ENCODE data around the gene APOL6.

Gene APOL6

GRCh38 chr22:35631597-35631996, 16.6 kb upstream of the APOL6 start:
- TF ChIP-seq, protein P1, sequence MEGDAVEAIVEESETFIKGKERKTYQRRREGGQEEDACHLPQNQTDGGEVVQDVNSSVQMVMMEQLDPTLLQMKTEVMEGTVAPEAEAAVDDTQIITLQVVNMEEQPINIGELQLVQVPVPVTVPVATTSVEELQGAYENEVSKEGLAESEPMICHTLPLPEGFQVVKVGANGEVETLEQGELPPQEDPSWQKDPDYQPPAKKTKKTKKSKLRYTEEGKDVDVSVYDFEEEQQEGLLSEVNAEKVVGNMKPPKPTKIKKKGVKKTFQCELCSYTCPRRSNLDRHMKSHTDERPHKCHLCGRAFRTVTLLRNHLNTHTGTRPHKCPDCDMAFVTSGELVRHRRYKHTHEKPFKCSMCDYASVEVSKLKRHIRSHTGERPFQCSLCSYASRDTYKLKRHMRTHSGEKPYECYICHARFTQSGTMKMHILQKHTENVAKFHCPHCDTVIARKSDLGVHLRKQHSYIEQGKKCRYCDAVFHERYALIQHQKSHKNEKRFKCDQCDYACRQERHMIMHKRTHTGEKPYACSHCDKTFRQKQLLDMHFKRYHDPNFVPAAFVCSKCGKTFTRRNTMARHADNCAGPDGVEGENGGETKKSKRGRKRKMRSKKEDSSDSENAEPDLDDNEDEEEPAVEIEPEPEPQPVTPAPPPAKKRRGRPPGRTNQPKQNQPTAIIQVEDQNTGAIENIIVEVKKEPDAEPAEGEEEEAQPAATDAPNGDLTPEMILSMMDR (IDR thresholded peaks at IDR 0.05; ENCODE audit: insufficient read depth, missing control alignments), result peak; percentile 62
- DNase-seq (ENCODE audit: insufficient read length, low spot score), result no peak

GRCh38 chr22:35632935-35633334, 15.3 kb upstream of the APOL6 start:
- no peak for DNase-seq (ENCODE audit: insufficient read length, low spot score)
- FAIRE-seq, result no peak
- TF ChIP-seq, protein P1 (IDR thresholded peaks at IDR 0.05; ENCODE audit: insufficient read depth, missing control alignments), result no peak

More at GRCh38 chr22:35631597-35631996, 16.6 kb upstream of the APOL6 start:
- FAIRE-seq, result no peak

- FAIRE-seq (no peak), DNase-seq (ENCODE audit: insufficient read length, low spot score) (no peak)
- TF ChIP-seq, protein P1 (IDR thresholded peaks at IDR 0.05; ENCODE audit: insufficient read depth, missing control alignments), result no peak
These were observed 14.7 kb upstream of the APOL6 start for GRCh38 chr22:35633520-35633919.

DNA sequence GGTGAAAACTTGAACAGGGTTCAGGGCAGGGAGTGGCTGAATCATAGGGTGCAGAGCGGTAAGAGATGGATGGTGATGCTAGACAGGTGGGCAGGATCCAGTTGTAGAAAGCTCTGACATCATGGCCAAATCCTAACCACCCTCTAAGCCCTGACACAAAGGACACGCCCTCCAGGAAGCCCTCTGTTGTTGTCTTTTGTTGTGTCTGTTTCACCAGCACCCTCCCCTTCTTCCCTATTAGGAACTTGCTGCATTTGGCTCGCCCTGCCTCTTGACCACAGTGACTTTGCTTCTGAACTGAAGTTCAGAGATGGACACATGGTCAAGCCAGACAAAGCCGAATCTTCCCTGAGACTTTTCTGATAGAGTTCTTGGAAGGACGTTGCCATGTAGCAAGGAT, 14.2 kb upstream of the APOL6 start:
- FAIRE-seq (no peak), DNase-seq (ENCODE audit: insufficient read length, low spot score) (no peak)
- TF ChIP-seq, protein P1 (IDR thresholded peaks at IDR 0.05; ENCODE audit: insufficient read depth, missing control alignments), result no peak

DNA sequence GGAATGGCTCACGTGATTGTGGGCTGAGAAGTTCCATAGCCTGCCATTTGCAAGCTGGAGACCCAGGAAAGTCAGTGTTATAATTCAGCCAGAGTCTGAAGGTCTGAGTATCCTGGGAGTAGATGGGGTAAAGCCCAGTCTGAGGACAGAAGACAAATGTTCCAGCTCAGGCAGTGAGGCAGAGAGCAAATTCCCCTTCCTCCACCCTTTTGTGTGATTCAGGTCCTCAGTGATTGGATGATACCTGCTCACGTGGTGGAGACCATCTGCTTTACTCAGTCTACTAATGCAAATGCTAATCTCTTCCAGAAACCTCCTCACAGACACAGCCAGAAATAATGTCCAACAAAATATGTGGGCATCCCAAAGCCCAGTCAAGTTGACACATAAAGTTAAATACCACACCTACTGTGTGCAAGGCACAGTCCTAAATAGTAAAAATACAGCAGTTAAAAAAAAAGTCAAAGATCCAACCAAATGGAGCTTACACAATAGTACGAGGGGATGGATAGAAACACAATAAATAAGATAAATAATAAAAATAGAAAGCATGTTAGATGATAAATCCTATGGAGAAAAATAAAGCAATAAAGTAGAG, 13.2 kb upstream of the APOL6 start:
- no peak for DNase-seq (ENCODE audit: insufficient read length, low spot score)
- TF ChIP-seq, protein P1 (IDR thresholded peaks at IDR 0.05; ENCODE audit: insufficient read depth, missing control alignments), result no peak
- FAIRE-seq, result no peak

- FAIRE-seq (no peak), DNase-seq (ENCODE audit: insufficient read length, low spot score) (no peak)
- TF ChIP-seq, protein P1 (IDR thresholded peaks at IDR 0.05; ENCODE audit: insufficient read depth, missing control alignments), result no peak
These were observed 11.0 kb upstream of the APOL6 start for GRCh38 chr22:35637254-35637653.

GRCh38 chr22:35638001-35638400, 10.2 kb upstream of the APOL6 start:
- TF ChIP-seq, protein P1 (IDR thresholded peaks at IDR 0.05; ENCODE audit: insufficient read depth, missing control alignments), result no peak
- no peak for DNase-seq (ENCODE audit: insufficient read length, low spot score)
- FAIRE-seq, result no peak

All from D721Med (cell line).